ENCODE results near the gene SERTAD1. TPM values are rescaled to one million over a fixed set of nuclear protein-coding genes. Genes with fewer than 3 reads are reported as not detected.
"Not testable (repeated sequence)": the region's sequence is repeated elsewhere in the genome, so short reads cannot be mapped to it uniquely, and the experiment has no call there.

SERTAD1 gene
- total RNA-seq, 1 donor = 22.0 TPM

- TF ChIP-seq CTCF (IDR thresholded peaks at IDR 0.05; ENCODE audit: insufficient read depth, low read depth, low read length) = no peak
Measured at GRCh38 chr19:40460185-40460584, 34.4 kb upstream of the SERTAD1 start.

GRCh38 chr19:40458597-40458974 lies 32.8 kb upstream of the SERTAD1 start:
- no peak overlapping the region for H3K4me3 ChIP-seq (ENCODE audit: low read depth, low read length)
- no peak for DNase-seq (ENCODE audit: low read depth)
- no peak for TF ChIP-seq CTCF (IDR thresholded peaks at IDR 0.05; ENCODE audit: insufficient read depth, low read depth, low read length)

More at GRCh38 chr19:40460185-40460584, 34.4 kb upstream of the SERTAD1 start:
- H3K4me3 ChIP-seq (ENCODE audit: low read depth, low read length) = no peak overlapping the region
- DNase-seq (ENCODE audit: low read depth) = no peak

GRCh38 chr19:40457953-40458596 lies 32.3 kb upstream of the SERTAD1 start:
- no peak for DNase-seq (ENCODE audit: low read depth)
- no peak overlapping the region for H3K4me3 ChIP-seq (ENCODE audit: low read depth, low read length)
- TF ChIP-seq CTCF (IDR thresholded peaks at IDR 0.05; ENCODE audit: insufficient read depth, low read depth, low read length) = no peak

- no peak for TF ChIP-seq CTCF (IDR thresholded peaks at IDR 0.05; ENCODE audit: insufficient read depth, low read depth, low read length)
- H3K4me3 ChIP-seq (ENCODE audit: low read depth, low read length) = no peak overlapping the region
- no peak for DNase-seq (ENCODE audit: low read depth)
Measured at GRCh38 chr19:40457048-40457447, 31.3 kb upstream of the SERTAD1 start.

- H3K4me3 ChIP-seq (ENCODE audit: low read depth, low read length); DNase-seq (ENCODE audit: low read depth): not testable (repeated sequence)
Measured at GRCh38 chr19:40453943-40454342, 28.2 kb upstream of the SERTAD1 start.

GRCh38 chr19:40453151-40453735 lies 27.5 kb upstream of the SERTAD1 start:
- no peak overlapping the region for H3K4me3 ChIP-seq (ENCODE audit: low read depth, low read length)
- no peak for DNase-seq (ENCODE audit: low read depth)
- no peak for TF ChIP-seq CTCF (IDR thresholded peaks at IDR 0.05; ENCODE audit: insufficient read depth, low read depth, low read length)

- no peak overlapping the region for H3K4me3 ChIP-seq (ENCODE audit: low read depth, low read length)
- TF ChIP-seq CTCF (IDR thresholded peaks at IDR 0.05; ENCODE audit: insufficient read depth, low read depth, low read length) = no peak
- DNase-seq (ENCODE audit: low read depth) = no peak
Measured at GRCh38 chr19:40452016-40452415, 26.2 kb upstream of the SERTAD1 start.
